Transverse colon (tissue), 4 donors: ENCODE data around the gene DNAH11. TPM values are rescaled to one million over a fixed set of nuclear protein-coding genes. Genes with fewer than 3 reads are reported as not detected.

Experiments used
- DNase-seq: peaks from one replicate; pipeline ENCODE4 v3.0.0-alpha.2; 2019
- H3K27ac ChIP-seq, 4 donors: fragments of 200-600 bp; sonication (generic); 2 replicates each; pipeline ENCODE4 v1.5.1; 2016 to 2018; ENCODE audit warnings: inconsistent platforms in 4 of 4
- H3K27me3 ChIP-seq: fragments of 200-600 bp; sonication (generic); 2 replicates; pipeline ENCODE4 v1.5.1; 2017; ENCODE audit warnings: inconsistent platforms
- H3K36me3 ChIP-seq, 4 donors: fragments of 200-600 bp; sonication (generic); 2 replicates each; pipeline ENCODE4 v1.5.1; 2017 to 2019; ENCODE audit warnings: inconsistent platforms in 4 of 4
- H3K4me1 ChIP-seq, 4 donors: fragments of 200-600 bp; sonication (generic); 2 replicates each; pipeline ENCODE4 v1.5.1; 2017 to 2020; ENCODE audit warnings: inconsistent platforms in 4 of 4
- H3K4me3 ChIP-seq, 4 donors: fragments of 200-600 bp; sonication (generic); 1 replicate in 1 of 4; 2 replicates in 3 of 4; pipeline versions ENCODE4 v1.5.1 to v1.6.1; 2017 to 2019; ENCODE audit warnings: inconsistent platforms in 4 of 4
- H3K9me3 ChIP-seq, 2 donors: fragments of 200-600 bp; sonication (generic); 2 replicates each; pipeline ENCODE4 v1.5.1; 2017 to 2019; ENCODE audit warnings: inconsistent platforms in 2 of 2
- EP300 ChIP-seq: sonication (generic); formaldehyde crosslinking; IDR thresholded peaks from one replicate; pipeline ENCODE4 v1.6.1; 2017; ENCODE audit warnings: antibody characterized with exemption, low read depth
- POLR2A ChIP-seq: fragments of 450-650 bp; IDR thresholded peaks from one replicate; pipeline ENCODE4 v1.6.1; 2016; ENCODE audit warnings: antibody characterized with exemption, mild to moderate bottlenecking, moderate library complexity
- POLR2AphosphoS5 ChIP-seq, 3 donors: sonication (generic); formaldehyde crosslinking; IDR thresholded peaks; one replicate each; pipeline ENCODE4 v1.6.1; 2016; ENCODE audit warnings: antibody characterized with exemption in 3 of 3
- WGBS, 2 donors: methylation state at CpG; one replicate each; pipeline ENCODE4 v1.1.5; 2018; ENCODE audit warnings: low coverage in 1 of 2; 5-methylcytosine and 5-hydroxymethylcytosine counted together
- in situ Hi-C, 4 donors: fragments of 200-750 bp; cut with MboI; loops; one replicate each; pipeline versions ENCODE4 v1.15.0 to v1.15.1; 2017; ENCODE audit warnings: low sequenced_read_pairs in 3 of 4, low pct_ligation_motif_present in 1 of 4, low pct_unique_long_range_greater_than_20kb in 1 of 4
- intact Hi-C: fragments of 100-400 bp; cut with DNase I; formaldehyde crosslinking; loops from one replicate; pipeline ENCODE4 v1.15.1; 2023; ENCODE audit warnings: low total_unique reads
- total RNA-seq, 4 donors: library from RNA; depleted of rRNA; stranded (reverse); fragments of >200 nt; gene quantifications; one replicate each; pipeline ENCODE4 v1.1.0, GENCODE V29; 2016
- TF ChIP-seq, protein P1 (sequence below), 5 experiments: fragments of 200-600 bp in 3 of 5; fragments of 450-650 bp in 2 of 5; sonication (generic) in 3 of 5; IDR thresholded peaks; 1 replicate in 2 of 5; 2 replicates in 3 of 5; pipeline ENCODE4 v1.5.1; 2016 to 2017; ENCODE audit warnings: antibody characterized with exemption in 5 of 5, inconsistent platforms in 3 of 5, mild to moderate bottlenecking in 2 of 5, moderate library complexity in 1 of 5

DNAH11 gene, protein sequence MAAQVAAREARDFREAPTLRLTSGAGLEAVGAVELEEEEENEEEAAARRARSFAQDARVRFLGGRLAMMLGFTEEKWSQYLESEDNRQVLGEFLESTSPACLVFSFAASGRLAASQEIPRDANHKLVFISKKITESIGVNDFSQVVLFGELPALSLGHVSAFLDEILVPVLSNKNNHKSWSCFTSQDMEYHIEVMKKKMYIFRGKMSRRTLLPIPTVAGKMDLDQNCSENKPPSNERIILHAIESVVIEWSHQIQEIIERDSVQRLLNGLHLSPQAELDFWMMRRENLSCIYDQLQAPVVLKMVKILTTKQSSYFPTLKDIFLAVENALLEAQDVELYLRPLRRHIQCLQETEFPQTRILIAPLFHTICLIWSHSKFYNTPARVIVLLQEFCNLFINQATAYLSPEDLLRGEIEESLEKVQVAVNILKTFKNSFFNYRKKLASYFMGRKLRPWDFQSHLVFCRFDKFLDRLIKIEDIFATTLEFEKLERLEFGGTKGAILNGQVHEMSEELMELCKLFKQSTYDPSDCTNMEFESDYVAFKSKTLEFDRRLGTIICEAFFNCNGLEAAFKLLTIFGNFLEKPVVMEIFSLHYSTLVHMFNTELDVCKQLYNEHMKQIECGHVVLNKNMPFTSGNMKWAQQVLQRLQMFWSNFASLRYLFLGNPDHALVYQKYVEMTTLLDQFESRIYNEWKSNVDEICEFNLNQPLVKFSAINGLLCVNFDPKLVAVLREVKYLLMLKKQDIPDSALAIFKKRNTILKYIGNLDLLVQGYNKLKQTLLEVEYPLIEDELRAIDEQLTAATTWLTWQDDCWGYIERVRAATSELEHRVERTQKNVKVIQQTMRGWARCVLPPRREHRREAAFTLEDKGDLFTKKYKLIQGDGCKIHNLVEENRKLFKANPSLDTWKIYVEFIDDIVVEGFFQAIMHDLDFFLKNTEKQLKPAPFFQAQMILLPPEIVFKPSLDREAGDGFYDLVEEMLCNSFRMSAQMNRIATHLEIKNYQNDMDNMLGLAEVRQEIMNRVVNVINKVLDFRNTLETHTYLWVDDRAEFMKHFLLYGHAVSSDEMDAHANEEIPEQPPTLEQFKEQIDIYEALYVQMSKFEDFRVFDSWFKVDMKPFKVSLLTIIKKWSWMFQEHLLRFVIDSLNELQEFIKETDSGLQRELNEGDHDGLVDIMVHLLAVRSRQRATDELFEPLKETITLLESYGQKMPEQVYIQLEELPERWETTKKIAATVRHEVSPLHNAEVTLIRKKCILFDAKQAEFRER (N-terminal part only)
- total RNA-seq = under 1 TPM in 2 of 4 donors, not detected in 2; under 0.01 to 0.16 TPM

DNA sequence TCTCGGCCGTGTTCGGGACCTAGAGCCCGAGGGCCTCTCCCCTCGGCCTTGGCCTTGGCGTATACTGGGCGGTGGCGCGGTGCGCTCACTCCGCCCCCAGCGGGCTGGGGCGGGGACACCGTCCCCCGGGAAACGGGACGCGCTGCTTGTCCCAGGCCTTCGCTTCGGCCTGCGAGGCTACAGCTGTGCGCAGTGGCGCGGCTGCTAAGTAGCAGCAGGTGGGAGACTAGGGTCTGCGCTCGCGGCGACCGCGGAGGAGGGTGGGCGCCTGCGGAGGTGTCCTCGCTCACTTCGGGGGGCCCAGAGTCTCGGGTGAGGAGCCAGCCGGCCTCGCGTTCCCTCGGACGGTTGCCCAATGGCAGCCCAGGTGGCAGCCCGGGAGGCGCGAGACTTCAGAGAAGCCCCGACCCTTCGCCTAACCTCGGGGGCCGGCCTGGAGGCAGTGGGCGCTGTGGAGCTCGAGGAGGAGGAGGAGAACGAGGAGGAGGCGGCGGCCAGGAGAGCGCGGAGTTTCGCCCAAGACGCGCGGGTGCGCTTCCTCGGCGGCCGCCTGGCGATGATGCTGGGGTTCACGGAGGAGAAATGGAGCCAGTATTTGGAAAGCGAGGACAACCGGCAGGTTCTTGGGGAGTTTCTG lies at the start of gene DNAH11:
TSS of gene DNAH11 (plus strand) at position 149 of the 637 bp plus-strand sequence. CDS start at position 356, 207 bp downstream.
- peaks cover 79% of the 10 kb centered on the region for H3K27me3 ChIP-seq
- WGBS, 2 donors = 19% methylated on average over 44 of the region's 66 CpGs; no CpG with 5 or more reads in 1 of the 2 donors
- in situ Hi-C loops = no loop called here

DNA sequence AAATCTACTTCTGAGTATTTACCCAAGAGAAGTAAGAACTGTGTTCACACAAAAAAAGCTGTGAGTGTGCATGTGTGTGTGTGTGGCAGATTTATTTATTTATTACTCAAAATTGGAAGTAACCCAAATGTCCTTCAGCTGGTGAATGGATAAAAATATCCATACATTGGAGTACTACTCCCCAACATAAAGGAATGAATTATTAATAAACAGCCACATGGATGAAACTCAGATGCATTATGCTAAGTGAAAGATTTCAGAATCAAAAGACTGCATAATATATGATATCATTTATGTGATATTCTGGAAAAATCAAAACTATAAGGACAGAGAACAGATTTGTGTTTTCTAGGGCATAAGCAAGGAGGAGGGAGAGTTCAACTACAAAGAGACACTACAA lies 47.1 kb upstream of the DNAH11 start:
- no peak for DNase-seq

More for the DNA sequence above, at the start of gene DNAH11:
- DNase-seq = peak; percentile 11
- Histone ChIP-seq H3K4me1 (peaks cover 0 to 20% (median 12%) of the 10 kb centered on the region in 4 donors), H3K36me3 (no peaks in the 10 kb centered on the region), H3K27ac (no peak within 1 kb of the TSS), H3K4me3 (peak within 1 kb of the TSS in 3 of 4 donors; percentile 11 to 45 (median 28)), H3K9me3 (no peaks in the 10 kb centered on the region)
- TF ChIP-seq, protein P1, sequence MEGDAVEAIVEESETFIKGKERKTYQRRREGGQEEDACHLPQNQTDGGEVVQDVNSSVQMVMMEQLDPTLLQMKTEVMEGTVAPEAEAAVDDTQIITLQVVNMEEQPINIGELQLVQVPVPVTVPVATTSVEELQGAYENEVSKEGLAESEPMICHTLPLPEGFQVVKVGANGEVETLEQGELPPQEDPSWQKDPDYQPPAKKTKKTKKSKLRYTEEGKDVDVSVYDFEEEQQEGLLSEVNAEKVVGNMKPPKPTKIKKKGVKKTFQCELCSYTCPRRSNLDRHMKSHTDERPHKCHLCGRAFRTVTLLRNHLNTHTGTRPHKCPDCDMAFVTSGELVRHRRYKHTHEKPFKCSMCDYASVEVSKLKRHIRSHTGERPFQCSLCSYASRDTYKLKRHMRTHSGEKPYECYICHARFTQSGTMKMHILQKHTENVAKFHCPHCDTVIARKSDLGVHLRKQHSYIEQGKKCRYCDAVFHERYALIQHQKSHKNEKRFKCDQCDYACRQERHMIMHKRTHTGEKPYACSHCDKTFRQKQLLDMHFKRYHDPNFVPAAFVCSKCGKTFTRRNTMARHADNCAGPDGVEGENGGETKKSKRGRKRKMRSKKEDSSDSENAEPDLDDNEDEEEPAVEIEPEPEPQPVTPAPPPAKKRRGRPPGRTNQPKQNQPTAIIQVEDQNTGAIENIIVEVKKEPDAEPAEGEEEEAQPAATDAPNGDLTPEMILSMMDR (IDR thresholded peaks at IDR 0.05) = no peak
- TF ChIP-seq POLR2AphosphoS5 (IDR thresholded peaks at IDR 0.05) = no peak
- TF ChIP-seq EP300 = no peak
- no peak for TF ChIP-seq POLR2A
- intact Hi-C loops = no loop called here

DNA sequence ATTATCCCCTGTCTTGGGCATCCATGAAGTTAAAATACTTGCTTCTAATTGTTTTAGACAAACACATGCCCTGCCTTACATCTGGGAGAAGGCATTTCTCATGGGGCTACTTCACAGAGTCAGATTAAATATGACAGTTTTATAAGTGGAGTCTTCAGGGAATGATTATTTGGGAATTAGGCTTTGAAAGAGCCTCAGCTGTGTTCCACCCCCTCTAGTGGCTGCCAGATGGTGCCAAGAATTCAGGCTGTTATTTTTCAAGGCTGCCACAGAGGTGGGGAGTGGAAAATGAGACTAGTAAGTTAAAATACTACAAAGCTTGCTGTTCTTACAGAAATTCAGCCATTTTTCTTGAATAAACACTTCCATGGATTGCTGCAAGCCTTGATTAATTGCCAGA lies 45.8 kb upstream of the DNAH11 start:
- H3K27ac ChIP-seq = no peak overlapping the region
- peaks cover 0 to 5% (median 0%) of the 10 kb centered on the region in 4 donors for H3K36me3 ChIP-seq
- in situ Hi-C loops (no loop called here), intact Hi-C loops (no loop called here)
- no peak for DNase-seq
- no peaks in the 10 kb centered on the region for H3K27me3 ChIP-seq
- H3K4me3 ChIP-seq = no peak overlapping the region
- no peaks in the 10 kb centered on the region for H3K4me1 ChIP-seq
- H3K9me3 ChIP-seq = peaks cover 5 to 10% of the 10 kb centered on the region in 2 donors
- TF ChIP-seq, protein P1 (IDR thresholded peaks at IDR 0.05) = peak in 3 of 5 experiments; percentile 10 to 23 (median 11)
- TF ChIP-seq EP300 (no peak), POLR2AphosphoS5 (IDR thresholded peaks at IDR 0.05) (no peak), POLR2A (no peak)

More for the DNA sequence above, 47.1 kb upstream of the DNAH11 start:
- TF ChIP-seq POLR2AphosphoS5 (IDR thresholded peaks at IDR 0.05) (no peak), EP300 (no peak), POLR2A (no peak)
- TF ChIP-seq, protein P1 (IDR thresholded peaks at IDR 0.05) = no peak
- Histone ChIP-seq H3K9me3 (peaks cover 5 to 10% of the 10 kb centered on the region in 2 donors), H3K27me3 (no peaks in the 10 kb centered on the region), H3K36me3 (peaks cover 0 to 5% (median 0%) of the 10 kb centered on the region in 4 donors), H3K4me3 (no peak overlapping the region), H3K27ac (no peak overlapping the region), H3K4me1 (no peaks in the 10 kb centered on the region)
- intact Hi-C loops (no loop called here), in situ Hi-C loops (no loop called here)
